CD4-positive, alpha-beta T cell (primary cell): ENCODE measurements around the gene LRRC1. TPM values are rescaled to one million over a fixed set of nuclear protein-coding genes. Genes with fewer than 3 reads are reported as not detected.

Source experiments
- ATAC-seq: fragments of 200-7000 bp; cut with Tn5 transposase; one replicate; pipeline ENCODE4 v1.10.0; 2022; ENCODE audit warnings: mild to moderate bottlenecking; ENCODE audit not compliant: poor library complexity
- CTCF ChIA-PET: fragments of 350-600 bp; sonication (Branson Sonifier 250); formaldehyde crosslinking; loops from one replicate; lab custom pipeline; 2021; ENCODE audit warnings: antibody characterized with exemption, inconsistent platforms; lab: Charles Lee
- POLR2A ChIA-PET: fragments of 350-600 bp; sonication (Branson Sonifier 250); formaldehyde crosslinking; loops from one replicate; lab custom pipeline; 2021; ENCODE audit warnings: antibody characterized with exemption, inconsistent platforms; lab: Charles Lee
- DNase-seq, 14 experiments: peaks; one replicate each; pipeline ENCODE4 v3.0.0-alpha.2; 2013 to 2020; ENCODE audit warnings: mixed read lengths in 2 of 14
- H3K27ac ChIP-seq, 2 donors: one replicate each; pipeline versions ENCODE4 v1.5.1 to v1.7.0; 2013; ENCODE audit warnings: low read length in 2 of 2, low read depth in 1 of 2, mild to moderate bottlenecking in 1 of 2
- H3K27me3 ChIP-seq, 2 experiments: 1 replicate in 1 of 2; 2 replicates in 1 of 2; pipeline versions ENCODE4 v1.6.1 to v1.7.0; 2013; ENCODE audit warnings: low read length in 2 of 2, control low read depth in 1 of 2, mild to moderate bottlenecking in 1 of 2, moderate library complexity in 1 of 2; ENCODE audit not compliant: insufficient read depth in 2 of 2, control insufficient read depth in 1 of 2
- H3K36me3 ChIP-seq: one replicate; pipeline ENCODE4 v1.6.1; 2013; ENCODE audit warnings: low read length, control low read depth; ENCODE audit not compliant: insufficient read depth
- H3K4me1 ChIP-seq: one replicate; pipeline ENCODE4 v1.6.1; 2013; ENCODE audit warnings: low read length, control low read depth; ENCODE audit not compliant: insufficient read depth
- H3K4me3 ChIP-seq: one replicate; pipeline ENCODE4 v1.5.1; 2013; ENCODE audit warnings: mild to moderate bottlenecking, low read length, moderate library complexity
- H3K9me3 ChIP-seq, 2 experiments: 1 replicate in 1 of 2; 2 replicates in 1 of 2; pipeline versions ENCODE4 v1.6.1 to v1.7.0; 2013; ENCODE audit warnings: low read length in 2 of 2, mild to moderate bottlenecking in 2 of 2, control low read depth in 1 of 2, moderate library complexity in 1 of 2; ENCODE audit not compliant: control insufficient read depth in 1 of 2, insufficient read depth in 1 of 2
- H3K27ac Mint-ChIP-seq: one replicate; pipeline ENCODE4 v1.8.0; 2020; ENCODE audit warnings: mixed read lengths
- H3K27me3 Mint-ChIP-seq: one replicate; pipeline ENCODE4 v1.8.0; 2021; ENCODE audit warnings: mixed read lengths
- H3K36me3 Mint-ChIP-seq: one replicate; pipeline ENCODE4 v1.8.0; 2021; ENCODE audit warnings: low read depth, mixed read lengths
- H3K4me1 Mint-ChIP-seq: one replicate; pipeline ENCODE4 v1.8.0; 2021; ENCODE audit warnings: low read depth, mixed read lengths
- H3K4me3 Mint-ChIP-seq: one replicate; pipeline ENCODE4 v1.8.0; 2020; ENCODE audit warnings: mild to moderate bottlenecking, mixed read lengths
- H3K9me3 Mint-ChIP-seq: one replicate; pipeline ENCODE4 v1.8.0; 2020; ENCODE audit warnings: mixed read lengths
- intact Hi-C, 2 experiments: fragments of 100-400 bp; cut with DNase I in 1 of 2; cut with micrococcal nuclease in 1 of 2; formaldehyde crosslinking; loops; one replicate each; pipeline versions ENCODE4 v1.15.1 to v1.9.0; 2023 to 2025; cut with DNase I, micrococcal nuclease
- total RNA-seq, 174 experiments: library from RNA in 2 of 174; stranded (reverse) in 2 of 174; gene quantifications; one replicate each; pipeline ENCODE4 v1.2.3 and lab custom pipeline; 2021 to 2026
- TF ChIP-seq, protein P1 (sequence below): fragments of 200-600 bp; IDR thresholded peaks from one replicate; pipeline ENCODE4 v1.8.0; 2022; ENCODE audit warnings: antibody characterized with exemption, mild to moderate bottlenecking

The LRRC1 gene
- total RNA-seq, 2 experiments from 2014 or later, result 0.78 to 1.1 TPM

DNA sequence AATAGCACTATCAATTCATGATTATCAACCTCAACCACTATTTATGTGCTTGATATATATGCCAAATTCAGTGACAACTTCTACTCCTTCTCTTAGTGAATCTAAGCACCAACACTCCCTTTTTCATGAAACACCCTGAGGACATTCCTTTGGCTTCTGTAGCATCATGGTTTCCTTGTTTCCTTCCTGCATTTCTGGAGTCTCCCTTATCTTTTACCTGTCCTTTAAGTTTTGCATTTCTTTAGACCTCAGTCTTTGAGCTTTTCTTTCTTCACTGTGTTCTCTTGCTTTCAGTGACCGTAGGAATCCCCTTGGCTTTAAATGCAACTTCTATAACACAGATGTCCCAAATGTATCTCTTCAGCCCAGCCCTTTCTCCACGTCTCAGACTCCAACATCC, 172.6 kb downstream of the LRRC1 start:
- CTCF ChIA-PET, result no interaction called here
- Histone ChIP-seq H3K4me3 (no peak overlapping the region), H3K36me3 (no peaks in the 10 kb centered on the region), H3K27ac (no peak overlapping the region), H3K4me1 (no peaks in the 10 kb centered on the region), H3K27me3 (peaks cover 0 to 4% of the 10 kb centered on the region in 2 experiments), H3K9me3 (no peaks in the 10 kb centered on the region)
- H3K9me3 Mint-ChIP-seq, result no peaks in the 10 kb centered on the region
- intact Hi-C loops, result no loop called here
- no peaks in the 10 kb centered on the region for H3K27me3 Mint-ChIP-seq
- DNase-seq (no peak), ATAC-seq (no peak)
- H3K36me3 Mint-ChIP-seq, result no peaks in the 10 kb centered on the region
- POLR2A ChIA-PET, result no interaction called here
- H3K27ac Mint-ChIP-seq, result no peak overlapping the region
- H3K4me1 Mint-ChIP-seq, result no peaks in the 10 kb centered on the region
- TF ChIP-seq, protein P1, sequence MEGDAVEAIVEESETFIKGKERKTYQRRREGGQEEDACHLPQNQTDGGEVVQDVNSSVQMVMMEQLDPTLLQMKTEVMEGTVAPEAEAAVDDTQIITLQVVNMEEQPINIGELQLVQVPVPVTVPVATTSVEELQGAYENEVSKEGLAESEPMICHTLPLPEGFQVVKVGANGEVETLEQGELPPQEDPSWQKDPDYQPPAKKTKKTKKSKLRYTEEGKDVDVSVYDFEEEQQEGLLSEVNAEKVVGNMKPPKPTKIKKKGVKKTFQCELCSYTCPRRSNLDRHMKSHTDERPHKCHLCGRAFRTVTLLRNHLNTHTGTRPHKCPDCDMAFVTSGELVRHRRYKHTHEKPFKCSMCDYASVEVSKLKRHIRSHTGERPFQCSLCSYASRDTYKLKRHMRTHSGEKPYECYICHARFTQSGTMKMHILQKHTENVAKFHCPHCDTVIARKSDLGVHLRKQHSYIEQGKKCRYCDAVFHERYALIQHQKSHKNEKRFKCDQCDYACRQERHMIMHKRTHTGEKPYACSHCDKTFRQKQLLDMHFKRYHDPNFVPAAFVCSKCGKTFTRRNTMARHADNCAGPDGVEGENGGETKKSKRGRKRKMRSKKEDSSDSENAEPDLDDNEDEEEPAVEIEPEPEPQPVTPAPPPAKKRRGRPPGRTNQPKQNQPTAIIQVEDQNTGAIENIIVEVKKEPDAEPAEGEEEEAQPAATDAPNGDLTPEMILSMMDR, result no peak
- no peak overlapping the region for H3K4me3 Mint-ChIP-seq

Other genes starting within 250 kb of the LRRC1 start
- 10 to 100 TPM in 1 of 2 experiments, 1 to 10 TPM in 1; 8.9 to 10.1 TPM for gene GCLC, start 249.9 kb upstream of the LRRC1 start, total RNA-seq
- under 1 TPM; 0.03 to 0.08 TPM for gene KLHL31, start 129.2 kb upstream of the LRRC1 start, total RNA-seq